Cardiac fibroblast (primary cell): ENCODE results near the gene DNAJB2.

Experiments
- DNase-seq, 2 donors: peaks; one replicate each; pipeline versions ENCODE4 v3.0.0 to v3.0.0-alpha.2; 2010; ENCODE audit warnings: low read depth in 2 of 2
- H3K4me3 ChIP-seq, 2 donors: replicated peaks in 1 of 2; 1 replicate in 1 of 2; 2 replicates in 1 of 2; pipeline ENCODE4 v1.5.1; 2011; ENCODE audit warnings: low read depth in 2 of 2, low read length in 2 of 2, mild to moderate bottlenecking in 2 of 2, moderate library complexity in 1 of 2
- CTCF ChIP-seq: IDR thresholded peaks from one replicate; pipeline ENCODE4 v1.5.1; 2011; ENCODE audit warnings: low read depth, mild to moderate bottlenecking, low read length, inconsistent platforms

The DNAJB2 gene

GRCh38 chr2:219278655-219279150 is 463 bp upstream of the DNAJB2 start:
- no peak for TF ChIP-seq CTCF
- no peak for DNase-seq
- peak overlapping the region; percentile 2 to 27 for H3K4me3 ChIP-seq

- DNase-seq, result no peak
- H3K4me3 ChIP-seq, result peak overlapping the region; percentile 65 to 66
- TF ChIP-seq CTCF, result no peak
Measured at GRCh38 chr2:219279916-219280516, 850 bp downstream of the DNAJB2 start.

- H3K4me3 ChIP-seq, result no peak overlapping the region
- no peak for DNase-seq
- no peak for TF ChIP-seq CTCF
Measured at GRCh38 chr2:219280651-219281050, 1.5 kb downstream of the DNAJB2 start.

GRCh38 chr2:219281588-219281987 is 2.4 kb downstream of the DNAJB2 start:
- no peak overlapping the region for H3K4me3 ChIP-seq
- TF ChIP-seq CTCF, result no peak
- DNase-seq, result no peak

- TF ChIP-seq CTCF, result no peak
- H3K4me3 ChIP-seq, result no peak overlapping the region
- no peak for DNase-seq
Measured at GRCh38 chr2:219282375-219282774, 3.2 kb downstream of the DNAJB2 start.

- TF ChIP-seq CTCF, result no peak
- H3K4me3 ChIP-seq, result no peak overlapping the region
- DNase-seq, result no peak
Measured at GRCh38 chr2:219282943-219283581, 3.9 kb downstream of the DNAJB2 start.
